Natural killer cell (primary cell): Measurements from ENCODE around the gene PCGF3. TPM values are rescaled to one million over a fixed set of nuclear protein-coding genes. Genes with fewer than 3 reads are reported as not detected.
"Not testable (repeated sequence)": the region's sequence is repeated elsewhere in the genome, so short reads cannot be mapped to it uniquely, and the experiment has no call there.

Experiments used
- ATAC-seq, 3 donors: fragments of 150-1000 bp in 2 of 3; fragments of 200-7000 bp in 1 of 3; cut with Tn5 transposase; 1 replicate in 1 of 3; 2 replicates in 2 of 3; pipeline ENCODE4 v1.10.0; 2021; ENCODE audit warnings: mild to moderate bottlenecking in 2 of 3, moderate library complexity in 2 of 3
- DNase-seq, 2 donors: peaks; one replicate each; pipeline versions ENCODE4 v3.0.0 to v3.0.0-alpha.2; 2013 to 2021; ENCODE audit warnings: mixed read lengths in 1 of 2
- H3K27ac ChIP-seq: one replicate; pipeline ENCODE4 v1.5.1; 2013; ENCODE audit warnings: mild to moderate bottlenecking, low read length
- H3K27me3 ChIP-seq: one replicate; pipeline ENCODE4 v1.6.1; 2013; ENCODE audit warnings: low read length; ENCODE audit not compliant: control insufficient read depth, insufficient read depth
- H3K36me3 ChIP-seq: one replicate; pipeline ENCODE4 v1.6.1; 2013; ENCODE audit warnings: low read length; ENCODE audit not compliant: control insufficient read depth, insufficient read depth
- H3K4me1 ChIP-seq: one replicate; pipeline ENCODE4 v1.6.1; 2013; ENCODE audit warnings: low read length; ENCODE audit not compliant: control insufficient read depth, insufficient read depth
- H3K4me3 ChIP-seq: one replicate; pipeline ENCODE4 v1.5.1; 2013; ENCODE audit warnings: low read length
- H3K9me3 ChIP-seq: one replicate; pipeline ENCODE4 v1.6.1; 2013; ENCODE audit warnings: low read length; ENCODE audit not compliant: control insufficient read depth, insufficient read depth
- H3K27ac Mint-ChIP-seq, 2 donors: one replicate each; pipeline ENCODE4 v1.8.0; 2022; ENCODE audit warnings: mild to moderate bottlenecking in 2 of 2, mixed read lengths in 2 of 2, moderate library complexity in 1 of 2
- H3K27me3 Mint-ChIP-seq, 2 donors: one replicate each; pipeline ENCODE4 v1.8.0; 2022; ENCODE audit warnings: low read depth in 2 of 2, mixed read lengths in 2 of 2
- H3K36me3 Mint-ChIP-seq: one replicate; pipeline ENCODE4 v1.8.0; 2022; ENCODE audit warnings: mixed read lengths
- H3K4me1 Mint-ChIP-seq, 2 donors: one replicate each; pipeline ENCODE4 v1.8.0; 2022; ENCODE audit warnings: mixed read lengths in 2 of 2
- H3K4me3 Mint-ChIP-seq: one replicate; pipeline ENCODE4 v1.8.0; 2022; ENCODE audit warnings: mild to moderate bottlenecking, moderate library complexity, mixed read lengths
- H3K9me3 Mint-ChIP-seq, 2 donors: one replicate each; pipeline ENCODE4 v1.8.0; 2022; ENCODE audit warnings: mixed read lengths in 2 of 2
- CTCF ChIP-seq: fragments of 200-600 bp; IDR thresholded peaks from one replicate; pipeline ENCODE4 v1.8.0; 2022; ENCODE audit warnings: antibody characterized with exemption
- WGBS: methylation state at CpG from one replicate; pipeline ENCODE4 v1.1.7; 2013; ENCODE audit warnings: missing lambda C conversion rate; ENCODE audit not compliant: insufficient coverage; 5-methylcytosine and 5-hydroxymethylcytosine counted together
- intact Hi-C: fragments of 100-400 bp; cut with micrococcal nuclease; formaldehyde crosslinking; loops from one replicate; pipeline ENCODE4 v1.14.2; 2022
- total RNA-seq, 4 donors: library from RNA; stranded (reverse); fragments of 120-200 nt in 1 of 4; gene quantifications; one replicate each; pipeline versions ENCODE4 v1.2.3 to v1.2.4, GENCODE V29; 2013 to 2022

PCGF3 gene
- total RNA-seq, 3 donors from 2014 or later (not counting 1 experiment from before 2014, with no cell fraction given): 71.2 to 101 (median 97.2) TPM

GRCh38 chr4:735583-735982 is 30.0 kb downstream of the PCGF3 start:
- Histone ChIP-seq H3K9me3 (no peaks in the 10 kb centered on the region), H3K4me3 (no peak overlapping the region), H3K27ac (no peak overlapping the region), H3K4me1 (no peaks in the 10 kb centered on the region), H3K27me3 (no peaks in the 10 kb centered on the region), H3K36me3 (peaks cover 45% of the 10 kb centered on the region)
- ATAC-seq: no peak
- TF ChIP-seq CTCF: no peak
- Mint-ChIP-seq H3K4me1 (no peaks in the 10 kb centered on the region), H3K4me3 (no peak overlapping the region), H3K9me3 (no peaks in the 10 kb centered on the region), H3K36me3 (no peaks in the 10 kb centered on the region), H3K27ac (no peak overlapping the region), H3K27me3 (no peaks in the 10 kb centered on the region)
- no peak for DNase-seq
- 98% methylated on average over 7 of the region's 8 CpGs for WGBS
- intact Hi-C loops: no loop called here

- H3K4me1 ChIP-seq, DNase-seq, H3K36me3 Mint-ChIP-seq, ATAC-seq, H3K4me3 Mint-ChIP-seq, H3K9me3 ChIP-seq, H3K27me3 ChIP-seq, H3K9me3 Mint-ChIP-seq, H3K27me3 Mint-ChIP-seq, H3K4me1 Mint-ChIP-seq, H3K27ac ChIP-seq, H3K27ac Mint-ChIP-seq, intact Hi-C loops, H3K4me3 ChIP-seq: not testable (repeated sequence)
- peaks cover 41% of the 10 kb centered on the region for H3K36me3 ChIP-seq
- 98% methylated on average over 24 of the region's 34 CpGs for WGBS
Observed at GRCh38 chr4:736561-736960, 30.9 kb downstream of the PCGF3 start.

GRCh38 chr4:738781-739280 is 33.2 kb downstream of the PCGF3 start:
- 82% methylated on average over 15 of the region's 16 CpGs for WGBS
- TF ChIP-seq CTCF: no peak
- intact Hi-C loops: no loop called here
- Mint-ChIP-seq H3K4me3 (no peak overlapping the region), H3K4me1 (peaks cover 7 to 9% of the 10 kb centered on the region in 2 donors), H3K9me3 (no peaks in the 10 kb centered on the region), H3K27me3 (no peaks in the 10 kb centered on the region), H3K36me3 (no peaks in the 10 kb centered on the region), H3K27ac (no peak overlapping the region)
- ATAC-seq (no peak), DNase-seq (no peak)
- Histone ChIP-seq H3K27ac (no peak overlapping the region), H3K27me3 (no peaks in the 10 kb centered on the region), H3K4me1 (no peaks in the 10 kb centered on the region), H3K9me3 (no peaks in the 10 kb centered on the region), H3K4me3 (no peak overlapping the region), H3K36me3 (peaks cover 25% of the 10 kb centered on the region)

- Histone ChIP-seq H3K4me1 (no peaks in the 10 kb centered on the region), H3K27me3 (no peaks in the 10 kb centered on the region), H3K36me3 (peaks cover 18% of the 10 kb centered on the region), H3K9me3 (no peaks in the 10 kb centered on the region), H3K27ac (no peak overlapping the region), H3K4me3 (no peak overlapping the region)
- DNase-seq (no peak), ATAC-seq (no peak)
- H3K9me3 Mint-ChIP-seq: no peaks in the 10 kb centered on the region
- no peaks in the 10 kb centered on the region for H3K36me3 Mint-ChIP-seq
- no peak for TF ChIP-seq CTCF
- no peak overlapping the region for H3K27ac Mint-ChIP-seq
- peaks cover 7 to 14% of the 10 kb centered on the region in 2 donors for H3K4me1 Mint-ChIP-seq
- no peak overlapping the region for H3K4me3 Mint-ChIP-seq
- no peaks in the 10 kb centered on the region for H3K27me3 Mint-ChIP-seq
- WGBS: 97% methylated on average over 22 of the region's 22 CpGs
- intact Hi-C loops: no loop called here
Observed at GRCh38 chr4:739569-739968, 33.9 kb downstream of the PCGF3 start.
